GM18858 (cell line): ENCODE measurements around the gene FXYD1.

ENCODE experiments used
- ATAC-seq: cut with Tn5 transposase; IDR thresholded peaks from one replicate; pipeline ENCODE4 v1.9.1; 2021; ENCODE audit not compliant: unreplicated experiment

Gene FXYD1

DNA sequence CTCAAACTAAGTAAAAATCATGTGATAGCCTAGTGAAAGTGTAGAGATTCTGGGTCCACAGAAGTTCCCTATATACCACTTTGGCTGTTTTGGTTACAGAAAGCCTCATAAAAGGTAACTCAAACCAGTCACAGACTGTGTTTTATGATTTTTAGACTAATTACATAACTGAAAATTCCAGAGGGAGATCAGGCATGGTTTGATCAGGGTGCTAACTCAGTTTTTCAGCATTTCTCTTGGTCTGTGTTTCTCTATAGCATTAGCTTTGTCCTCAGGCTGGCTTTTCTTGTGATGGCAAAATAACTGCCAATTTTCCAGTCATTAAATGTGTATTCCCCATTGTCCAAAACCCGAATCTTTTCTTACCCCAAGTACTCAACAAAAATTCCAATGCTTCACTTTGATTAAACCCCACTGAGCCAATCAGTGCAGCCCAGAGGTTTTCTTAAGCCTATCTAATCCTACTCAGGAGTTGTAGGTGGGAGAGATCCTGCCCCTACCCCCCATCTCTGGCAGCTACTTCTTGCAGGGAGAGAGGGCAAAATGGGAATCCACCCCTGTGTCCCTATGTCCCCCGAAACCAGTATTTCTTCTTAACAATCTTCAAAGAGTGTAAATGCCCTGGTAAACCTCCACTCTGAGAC lies 31.6 kb upstream of the FXYD1 start:
- ATAC-seq: no peak

- no peak for ATAC-seq
These were observed 31.1 kb upstream of the FXYD1 start for GRCh38 chr19:35107545-35107944.

GRCh38 chr19:35108730-35109129 lies 29.9 kb upstream of the FXYD1 start:
- ATAC-seq: no peak

DNA sequence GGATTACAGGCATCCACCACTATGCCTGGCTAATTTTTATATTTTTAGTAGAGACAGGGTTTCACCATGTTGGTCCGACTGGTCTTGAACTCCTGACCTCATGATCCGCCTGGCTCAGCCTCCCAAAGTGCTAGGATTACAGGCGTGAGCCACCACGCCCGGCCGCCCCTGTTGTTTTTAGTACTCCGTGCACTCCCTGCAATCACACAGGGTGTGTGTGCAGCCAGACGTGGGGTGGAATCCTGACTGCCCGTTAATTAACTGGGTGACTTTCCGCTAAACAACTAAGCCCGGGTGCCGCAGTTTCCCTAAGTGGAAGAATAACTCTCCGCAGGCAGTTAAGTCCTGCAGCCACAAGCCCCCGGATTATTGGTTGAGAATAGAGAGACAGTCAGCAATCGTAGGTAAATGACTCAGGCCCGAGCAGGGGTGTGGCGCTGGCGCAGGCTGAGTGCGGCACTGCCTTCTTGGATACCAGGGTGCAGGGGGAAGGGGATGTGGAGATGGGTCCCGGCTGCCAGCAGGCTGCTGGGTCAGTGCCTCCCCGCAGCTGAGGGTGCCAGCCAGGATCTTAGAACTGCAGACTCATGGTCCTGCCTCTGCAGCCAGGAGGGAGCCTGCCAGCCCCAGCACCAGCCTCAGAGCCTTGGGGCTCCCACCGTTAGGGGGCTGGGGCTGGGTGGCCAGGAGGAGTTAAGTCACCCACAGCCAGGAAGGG lies 29.1 kb upstream of the FXYD1 start:
- no peak for ATAC-seq

DNA sequence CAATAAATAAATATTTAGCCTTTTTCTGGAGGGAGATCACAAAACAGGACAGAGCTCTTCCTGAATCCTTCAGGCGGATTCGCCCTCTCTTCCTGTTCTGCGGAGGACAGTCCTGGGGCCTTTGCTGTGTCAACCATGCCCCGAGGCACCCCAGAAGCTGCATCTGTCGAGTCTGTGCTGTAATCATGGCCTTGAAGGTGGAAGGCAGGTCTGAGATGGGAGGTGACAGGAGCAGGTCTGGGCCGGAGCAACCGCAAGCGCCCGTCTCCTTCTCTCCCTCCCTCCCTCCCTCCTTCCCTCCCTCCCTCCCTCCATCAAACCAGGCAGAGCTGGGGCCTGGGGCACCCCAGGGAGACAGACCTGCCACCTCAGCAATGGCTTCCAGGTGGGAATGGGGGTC lies 27.6 kb upstream of the FXYD1 start:
- no peak for ATAC-seq

GRCh38 chr19:35112995-35113688 lies 25.5 kb upstream of the FXYD1 start:
- no peak for ATAC-seq

- ATAC-seq: no peak
These were observed 24.1 kb upstream of the FXYD1 start for GRCh38 chr19:35114353-35115176.

DNA sequence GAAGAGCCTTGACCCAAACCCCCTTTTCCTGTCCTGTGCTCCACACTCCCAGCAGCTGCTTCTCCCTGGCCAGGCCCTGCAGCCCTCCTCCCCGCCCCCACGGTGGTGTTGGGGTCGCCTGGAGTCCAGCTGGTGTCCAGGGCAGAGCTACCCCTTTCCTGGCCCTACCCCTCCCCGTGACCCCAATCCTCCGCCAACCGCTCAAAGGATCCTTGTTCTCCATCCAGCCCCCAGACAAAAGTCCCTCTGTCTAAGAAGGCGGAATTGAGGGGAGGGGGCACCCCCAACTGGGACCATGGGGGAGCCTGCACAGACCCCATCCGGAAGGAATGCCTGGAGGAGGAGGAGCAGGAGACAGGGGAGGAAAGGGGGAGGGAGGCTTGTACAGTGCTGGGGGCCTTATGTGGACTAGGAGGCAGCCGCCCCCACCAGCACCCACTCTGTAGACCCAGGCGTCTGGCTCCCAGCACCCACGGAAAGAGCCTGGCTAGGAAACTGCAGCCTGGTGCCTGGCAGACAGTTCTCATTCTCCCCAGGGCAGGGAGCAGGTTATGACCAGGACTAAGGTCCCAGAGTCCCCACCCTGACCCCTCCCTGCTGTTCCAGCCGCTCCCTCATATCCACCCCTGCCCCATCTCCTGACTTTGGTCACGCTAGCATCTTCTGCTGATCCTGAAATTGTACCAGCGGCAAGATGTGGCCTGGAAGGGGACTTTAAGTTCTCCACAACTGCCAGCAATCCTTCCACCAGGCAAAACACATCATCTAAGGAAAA lies 23.3 kb upstream of the FXYD1 start, which contains the start of gene FXYD3:
Gene FXYD3, plus strand, starts transcription at position 647 of the 775 bp plus-strand sequence. CDS start 3,554 bp downstream, outside the sequence.
- ATAC-seq: no peak

DNA sequence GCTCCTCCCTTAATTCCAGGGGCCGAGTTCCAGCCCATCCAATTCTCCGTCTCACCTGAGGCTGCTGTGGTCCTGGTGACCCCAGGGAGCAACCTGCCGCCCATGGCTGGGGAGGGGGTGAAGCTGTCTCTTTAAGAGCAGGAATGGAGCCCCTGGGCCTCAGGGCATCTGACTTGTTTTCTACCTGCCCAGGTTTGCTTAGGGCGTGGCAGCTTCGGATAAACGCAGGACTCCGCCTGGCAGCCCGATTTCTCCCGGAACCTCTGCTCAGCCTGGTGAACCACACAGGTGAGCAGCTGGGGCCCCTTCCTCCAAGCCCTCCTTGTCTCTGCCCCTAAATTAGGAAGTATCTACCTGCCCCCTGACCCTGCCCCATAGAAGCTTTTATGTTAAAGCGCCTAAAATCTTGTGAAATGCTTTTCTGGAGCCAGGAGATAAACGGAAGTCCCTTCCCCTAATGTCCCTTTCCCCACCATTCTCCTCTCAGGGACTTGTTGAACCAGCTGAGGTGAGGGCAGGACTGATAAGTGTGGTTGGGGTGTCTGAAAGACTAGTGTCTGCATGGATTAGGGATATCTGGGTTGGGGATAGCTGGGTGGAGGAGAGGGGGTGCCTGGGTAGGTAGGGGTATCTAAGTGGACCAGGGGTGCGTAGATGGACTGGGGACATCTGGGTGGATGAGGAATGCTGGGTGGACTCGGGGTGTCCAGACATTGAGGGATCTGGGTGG lies 22.4 kb upstream of the FXYD1 start:
- no peak for ATAC-seq

GRCh38 chr19:35117116-35117515 lies 21.5 kb upstream of the FXYD1 start:
- ATAC-seq: no peak

DNA sequence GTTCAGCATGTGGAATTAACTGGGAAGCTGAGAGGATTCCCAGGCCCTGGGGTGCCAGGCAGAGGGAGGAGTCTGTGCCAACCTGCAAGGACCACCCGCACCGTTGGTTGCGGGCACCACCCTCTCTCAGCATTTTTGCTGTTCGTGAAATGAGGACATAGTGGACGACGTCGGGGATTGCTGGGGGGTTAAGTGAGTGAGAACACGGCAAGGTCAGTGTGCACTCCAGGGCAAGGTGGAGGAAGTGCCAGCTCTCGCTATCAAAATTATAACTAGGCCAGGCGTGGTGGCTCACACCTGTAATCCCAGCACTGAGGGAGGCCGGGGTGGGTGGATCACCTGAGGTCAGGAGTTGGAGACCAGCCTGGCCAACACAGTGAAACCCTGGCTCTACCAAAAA lies 20.8 kb upstream of the FXYD1 start:
- ATAC-seq: no peak

- no peak for ATAC-seq
These were observed 20.2 kb upstream of the FXYD1 start for GRCh38 chr19:35118268-35119020.

- no peak for ATAC-seq
These were observed 19.5 kb upstream of the FXYD1 start for GRCh38 chr19:35119091-35119490.

GRCh38 chr19:35119578-35120155 lies 19.0 kb upstream of the FXYD1 start:
- ATAC-seq: no peak

DNA sequence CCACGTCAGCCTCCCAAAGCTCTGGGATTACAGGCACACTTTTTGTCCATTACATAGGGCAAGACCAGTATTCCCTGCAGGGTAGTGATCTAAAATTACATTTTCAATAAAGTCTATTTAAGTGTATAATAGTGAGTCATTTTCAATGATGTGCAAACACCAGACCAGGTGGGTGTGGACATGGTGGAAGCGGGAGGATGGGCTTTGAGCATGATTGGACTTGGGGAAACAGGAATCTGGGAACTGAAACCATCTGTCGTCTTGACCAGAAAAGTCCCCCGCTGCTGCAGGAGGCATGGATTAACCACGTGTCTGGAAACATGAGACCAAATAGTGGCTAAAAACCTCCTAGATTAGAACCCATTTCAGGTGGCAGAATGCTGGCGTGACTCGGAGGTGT lies 18.1 kb upstream of the FXYD1 start:
- ATAC-seq: no peak

DNA sequence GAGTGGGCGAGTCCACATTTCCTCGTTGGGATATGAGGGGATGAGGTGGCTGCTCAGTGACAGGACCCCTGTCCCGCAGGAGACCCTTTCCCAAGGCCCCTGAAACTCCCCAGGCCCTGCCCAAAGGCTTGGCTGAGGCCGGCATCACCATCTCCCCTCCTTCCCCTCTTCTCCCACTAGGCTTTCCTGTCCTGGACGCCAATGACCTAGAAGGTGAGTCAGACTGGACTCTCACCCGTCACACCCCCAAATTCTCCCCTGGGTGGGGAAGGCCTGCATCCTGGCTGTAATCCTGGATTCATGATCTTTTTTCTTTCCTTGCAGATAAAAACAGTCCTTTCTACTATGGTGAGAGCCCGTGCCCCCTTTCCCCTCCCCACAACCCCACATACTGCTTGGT lies 17.7 kb upstream of the FXYD1 start:
- ATAC-seq: no peak

DNA sequence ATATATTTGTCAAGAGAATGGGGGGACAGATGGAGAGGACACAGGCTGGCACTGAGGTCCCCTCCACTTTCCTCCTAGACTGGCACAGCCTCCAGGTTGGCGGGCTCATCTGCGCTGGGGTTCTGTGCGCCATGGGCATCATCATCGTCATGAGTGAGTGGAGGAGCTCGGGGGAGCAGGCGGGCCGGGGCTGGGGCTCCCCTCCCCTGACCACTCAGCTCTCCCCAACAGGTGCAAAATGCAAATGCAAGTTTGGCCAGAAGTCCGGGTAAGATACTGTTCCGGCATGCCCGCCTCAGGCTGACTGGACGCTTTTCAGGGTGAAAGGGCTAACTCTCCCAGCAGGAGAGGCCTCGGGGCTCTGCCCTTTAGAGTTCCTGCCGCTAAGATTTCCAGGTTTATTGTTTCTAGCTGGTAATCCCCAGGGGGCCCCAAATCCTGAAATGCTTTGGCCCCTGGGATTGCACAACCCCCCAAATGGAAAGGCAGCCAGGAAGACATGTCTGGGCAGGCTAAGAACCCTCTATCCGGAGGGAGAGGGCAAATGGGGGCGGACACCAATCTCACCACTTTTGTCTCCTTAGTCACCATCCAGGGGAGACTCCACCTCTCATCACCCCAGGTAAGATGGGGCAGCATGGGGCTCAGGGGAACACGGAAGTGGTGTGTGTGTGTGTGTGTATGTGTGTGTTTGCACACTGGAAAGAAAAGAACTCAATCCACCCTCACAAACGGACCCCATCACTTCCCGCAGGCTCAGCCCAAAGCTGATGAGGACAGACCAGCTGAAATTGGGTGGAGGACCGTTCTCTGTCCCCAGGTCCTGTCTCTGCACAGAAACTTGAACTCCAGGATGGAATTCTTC lies 15.7 kb upstream of the FXYD1 start:
- no peak for ATAC-seq

GRCh38 chr19:35123573-35123972 lies 15.1 kb upstream of the FXYD1 start:
- ATAC-seq: no peak
